OCI-LY7 (cell line): ENCODE data around the gene ELF1. TPM values are rescaled to one million over a fixed set of nuclear protein-coding genes. Genes with fewer than 3 reads are reported as not detected.

Experiments used
- BruUV-seq: library from RNA; stranded (reverse); fragments of 400-500 nt; replicated peaks from 2 replicates; lab custom pipeline; 2021; lab: Mats Ljungman, UMichigan
- CTCF ChIA-PET: fragments of 300-600 bp; sonication (Branson Sonifier 250); formaldehyde crosslinking; loops from one replicate; lab custom pipeline; 2022; ENCODE audit warnings: antibody characterized with exemption; ENCODE audit not compliant: unreplicated experiment; lab: Charles Lee
- POLR2A ChIA-PET: fragments of 300-600 bp; sonication (Branson Sonifier 250); formaldehyde crosslinking; loops from one replicate; lab custom pipeline; 2022; ENCODE audit warnings: antibody characterized with exemption; lab: Charles Lee
- DNase-seq: peaks from one replicate; pipeline ENCODE4 v3.0.0-alpha.2; 2015; ENCODE audit warnings: low spot score
- H2AFZ ChIP-seq: fragments of 200-600 bp; sonication (generic), shearing (Covaris generic); 2 replicates; pipeline ENCODE4 v1.6.1; 2014; ENCODE audit warnings: mild to moderate bottlenecking, antibody characterized with exemption, low read length, moderate library complexity
- H3K27ac ChIP-seq: fragments of 200-600 bp; sonication (generic); 2 replicates; pipeline ENCODE4 v1.5.1; 2014; ENCODE audit warnings: mixed run types, low read depth, mild to moderate bottlenecking, moderate library complexity, low read length, inconsistent platforms; ENCODE audit not compliant: poor library complexity, severe bottlenecking
- H3K36me3 ChIP-seq: fragments of 200-600 bp; sonication (generic); 2 replicates; pipeline ENCODE4 v1.6.1; 2014; ENCODE audit warnings: mild to moderate bottlenecking, antibody characterized with exemption, low read length, moderate library complexity, mixed read lengths; ENCODE audit not compliant: insufficient read depth
- H3K4me1 ChIP-seq: fragments of 200-600 bp; sonication (generic); 2 replicates; pipeline ENCODE4 v1.5.1; 2014; ENCODE audit warnings: mild to moderate bottlenecking, low read length; ENCODE audit not compliant: insufficient read depth, poor library complexity, severe bottlenecking
- H3K4me2 ChIP-seq: fragments of 200-600 bp; sonication (generic); 2 replicates; pipeline ENCODE4 v1.6.1; 2014; ENCODE audit warnings: mild to moderate bottlenecking, low read length
- H3K4me3 ChIP-seq: fragments of 200-600 bp; sonication (generic); 2 replicates; pipeline ENCODE4 v1.5.1; 2014; ENCODE audit warnings: mild to moderate bottlenecking, low read depth, low read length; ENCODE audit not compliant: poor library complexity, severe bottlenecking
- H3K79me2 ChIP-seq: fragments of 200-600 bp; sonication (generic); 2 replicates; pipeline ENCODE4 v1.6.1; 2016; ENCODE audit warnings: low read depth, mild to moderate bottlenecking, low read length, moderate library complexity, mixed read lengths; ENCODE audit not compliant: insufficient read depth
- H3K9me2 ChIP-seq: fragments of 200-600 bp; sonication (generic); 2 replicates; pipeline ENCODE4 v1.6.1; 2016; ENCODE audit warnings: mild to moderate bottlenecking, low read length, mixed read lengths; ENCODE audit not compliant: insufficient read depth
- H3K9me3 ChIP-seq: fragments of 200-600 bp; sonication (generic); 2 replicates; pipeline ENCODE4 v1.6.1; 2014; ENCODE audit warnings: mild to moderate bottlenecking, mixed run types, low read length, mixed read lengths
- H4K20me1 ChIP-seq: fragments of 200-600 bp; sonication (generic); 2 replicates; pipeline ENCODE4 v1.6.1; 2014; ENCODE audit warnings: mild to moderate bottlenecking, antibody characterized with exemption, low read length, moderate library complexity, mixed read lengths; ENCODE audit not compliant: insufficient read depth
- EZH2phosphoT487 ChIP-seq: fragments of 200-600 bp; sonication (generic); IDR thresholded peaks from 2 replicates; pipeline ENCODE4 v1.6.1; 2018; ENCODE audit warnings: low read depth, borderline replicate concordance, mild to moderate bottlenecking, mixed run types, antibody characterized with exemption, low read length, moderate library complexity, mixed read lengths
- intact Hi-C: fragments of 100-400 bp; cut with micrococcal nuclease; formaldehyde crosslinking; loops from one replicate; pipeline ENCODE4 v1.10.0; 2022; ENCODE audit not compliant: unreplicated experiment
- total RNA-seq, 2 experiments: library from RNA; depleted of rRNA in 1 of 2; stranded (reverse); fragments of >200 nt in 1 of 2; shearing (Covaris generic) in 1 of 2; gene quantifications; 2 replicates each; pipeline ENCODE4 v1.2.3, GENCODE V29; 2014 to 2022
- TF ChIP-seq, protein P1 (sequence below): fragments of 200-600 bp; sonication (generic); conservative IDR thresholded peaks from 2 replicates; pipeline ENCODE4 v1.5.1; 2014; ENCODE audit warnings: mild to moderate bottlenecking, antibody characterized with exemption, low read length, moderate library complexity, mixed read lengths

ELF1 gene
- total RNA-seq, 2 experiments from 2014 or later = 111 to 248 TPM

DNA sequence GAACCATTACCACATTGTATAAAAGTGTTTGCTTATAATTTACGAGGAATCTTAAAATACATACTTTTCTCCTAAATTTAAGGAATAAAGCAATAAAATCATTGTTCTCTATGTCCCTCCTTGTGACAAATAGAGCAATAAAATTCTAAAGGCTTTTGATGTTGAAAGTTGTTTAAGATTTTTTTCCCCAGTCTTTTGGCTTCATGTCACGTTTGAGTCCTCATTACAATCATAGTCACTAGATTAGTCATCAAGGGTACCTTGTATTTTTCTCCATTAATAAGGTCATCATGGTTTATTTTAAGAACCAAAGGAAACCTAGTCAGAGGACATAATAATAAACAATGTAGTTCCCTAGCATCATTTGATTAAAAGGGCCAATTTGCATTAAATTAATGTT lies 45.4 kb upstream of the ELF1 start:
- Histone ChIP-seq H3K9me3 (no peaks in the 10 kb centered on the region), H3K4me2 (peak overlapping the region; percentile 86; the same call in 1 of the 2 replicates), H3K36me3 (peaks cover 53% of the 10 kb centered on the region), H3K4me1 (peaks cover 19% of the 10 kb centered on the region), H3K9me2 (no peaks in the 10 kb centered on the region), H3K4me3 (no peak overlapping the region), H3K27ac (no peak overlapping the region), H4K20me1 (no peaks in the 10 kb centered on the region), H2AFZ (no peak overlapping the region), H3K79me2 (peaks cover 42% of the 10 kb centered on the region)
- BruUV-seq = no TSS peak
- intact Hi-C loops = loop anchor here (5.0 kb wide), 4 partner anchors 248 to 438 kb away; partner anchors contain the start of gene NAA16
- CTCF ChIA-PET = no interaction called here
- no peak for DNase-seq
- TF ChIP-seq, protein P1, sequence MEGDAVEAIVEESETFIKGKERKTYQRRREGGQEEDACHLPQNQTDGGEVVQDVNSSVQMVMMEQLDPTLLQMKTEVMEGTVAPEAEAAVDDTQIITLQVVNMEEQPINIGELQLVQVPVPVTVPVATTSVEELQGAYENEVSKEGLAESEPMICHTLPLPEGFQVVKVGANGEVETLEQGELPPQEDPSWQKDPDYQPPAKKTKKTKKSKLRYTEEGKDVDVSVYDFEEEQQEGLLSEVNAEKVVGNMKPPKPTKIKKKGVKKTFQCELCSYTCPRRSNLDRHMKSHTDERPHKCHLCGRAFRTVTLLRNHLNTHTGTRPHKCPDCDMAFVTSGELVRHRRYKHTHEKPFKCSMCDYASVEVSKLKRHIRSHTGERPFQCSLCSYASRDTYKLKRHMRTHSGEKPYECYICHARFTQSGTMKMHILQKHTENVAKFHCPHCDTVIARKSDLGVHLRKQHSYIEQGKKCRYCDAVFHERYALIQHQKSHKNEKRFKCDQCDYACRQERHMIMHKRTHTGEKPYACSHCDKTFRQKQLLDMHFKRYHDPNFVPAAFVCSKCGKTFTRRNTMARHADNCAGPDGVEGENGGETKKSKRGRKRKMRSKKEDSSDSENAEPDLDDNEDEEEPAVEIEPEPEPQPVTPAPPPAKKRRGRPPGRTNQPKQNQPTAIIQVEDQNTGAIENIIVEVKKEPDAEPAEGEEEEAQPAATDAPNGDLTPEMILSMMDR = no peak
- no peak for TF ChIP-seq EZH2phosphoT487
- POLR2A ChIA-PET = no interaction called here

DNA sequence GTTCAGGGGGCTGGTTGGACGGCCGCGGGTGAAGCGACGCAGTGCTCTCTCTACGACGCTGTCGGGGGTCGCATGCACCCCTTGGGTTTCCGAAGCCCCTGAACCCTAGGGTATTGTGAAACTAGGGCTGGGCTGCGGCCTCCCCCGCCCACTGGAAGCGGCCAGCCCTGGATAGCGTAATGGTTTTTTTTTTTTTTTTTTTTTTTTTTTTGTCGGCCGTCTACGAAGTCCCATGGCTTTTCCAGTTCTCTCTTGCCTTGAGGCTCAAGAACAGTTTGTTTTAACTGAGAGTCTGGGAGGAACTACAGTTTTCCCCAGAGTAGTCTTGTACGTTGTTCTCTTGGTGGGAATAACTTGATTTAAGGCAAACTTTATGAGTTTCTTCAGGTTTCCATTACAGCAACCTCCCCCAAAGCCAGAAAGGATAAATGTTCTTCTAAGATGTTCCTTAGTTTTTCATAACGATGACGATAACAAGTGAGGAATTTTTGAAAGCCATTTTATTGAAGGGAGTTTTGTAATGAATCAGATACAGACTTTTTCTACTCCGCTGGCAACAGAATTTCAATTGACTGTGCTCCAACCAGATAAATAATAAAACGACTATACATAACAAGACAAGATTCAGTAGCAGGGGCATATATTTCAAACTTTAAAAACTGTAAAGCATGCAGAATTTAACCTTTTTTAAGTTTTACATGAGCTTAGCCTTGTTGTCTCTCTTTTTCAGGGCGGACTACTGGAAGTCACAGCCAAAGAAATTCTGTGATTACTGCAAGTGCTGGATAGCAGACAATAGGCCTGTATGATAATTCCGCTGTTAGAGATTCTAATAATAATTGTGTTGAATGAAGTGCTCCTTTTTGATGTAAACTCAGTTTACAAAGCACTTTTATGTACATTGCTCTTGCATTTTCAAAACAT lies 43.1 kb upstream of the ELF1 start:
- no peak for DNase-seq
- intact Hi-C loops = loop anchor here (2.0 to 5.0 kb wide), 6 partner anchors 79 to 440 kb away; partner anchors contain the start of gene NAA16
- H3K9me2 ChIP-seq = no peaks in the 10 kb centered on the region
- peak overlapping the region; percentile 74 for H3K4me3 ChIP-seq
- ChIA-PET CTCF (no interaction called here), POLR2A (interaction anchor here (1.2 to 1.5 kb wide), 2 partner anchors 8 to 398 kb away, joined by 4 to 5 read pairs; no protein-coding TSS in a partner anchor)
- H3K36me3 ChIP-seq = peaks cover 33% of the 10 kb centered on the region
- H3K27ac ChIP-seq = peak overlapping the region; percentile 83
- H4K20me1 ChIP-seq = no peaks in the 10 kb centered on the region
- no peaks in the 10 kb centered on the region for H3K9me3 ChIP-seq
- H3K79me2 ChIP-seq = peaks cover 65% of the 10 kb centered on the region
- TF ChIP-seq, protein P1 = no peak
- TF ChIP-seq EZH2phosphoT487 = no peak
- H3K4me1 ChIP-seq = peaks cover 40% of the 10 kb centered on the region
- H2AFZ ChIP-seq = peak overlapping the region; percentile 53
- BruUV-seq = TSS peak; percentile 60
- peak overlapping the region; percentile 86 for H3K4me2 ChIP-seq
